Esophagus muscularis mucosa (tissue), 4 donors: ENCODE data around the gene LAMTOR2. TPM values are rescaled to one million over a fixed set of nuclear protein-coding genes. Genes with fewer than 3 reads are reported as not detected.
A peak's percentile ranks its signal among the peaks of the same experiment; 100 is the strongest.

Experiments used
- DNase-seq: peaks from one replicate; pipeline ENCODE4 v3.0.0-alpha.2; 2017; ENCODE audit errors: extremely low spot score
- H3K27ac ChIP-seq, 4 donors: fragments of 200-600 bp; sonication (generic); replicated peaks in 1 of 4; 1 replicate in 3 of 4; 2 replicates in 1 of 4; pipeline ENCODE4 v1.5.1; 2016 to 2019; ENCODE audit warnings: mild to moderate bottlenecking in 1 of 4
- H3K27me3 ChIP-seq, 4 donors: fragments of 200-600 bp; sonication (generic); one replicate each; pipeline versions ENCODE4 v1.5.1 to v1.6.0; 2016 to 2019
- H3K36me3 ChIP-seq, 4 donors: fragments of 200-600 bp; sonication (generic); one replicate each; pipeline ENCODE4 v1.5.1; 2016 to 2019
- H3K4me1 ChIP-seq, 4 donors: fragments of 200-600 bp; sonication (generic); one replicate each; pipeline ENCODE4 v1.5.1; 2016 to 2019
- H3K4me3 ChIP-seq, 4 donors: fragments of 200-600 bp; sonication (generic); 1 replicate in 2 of 4; 2 replicates in 2 of 4; pipeline ENCODE4 v1.5.1; 2016 to 2019; ENCODE audit warnings: mild to moderate bottlenecking in 4 of 4, moderate library complexity in 1 of 4
- H3K9me3 ChIP-seq, 4 donors: fragments of 200-600 bp; sonication (generic); 1 replicate in 3 of 4; 2 replicates in 1 of 4; pipeline ENCODE4 v1.5.1; 2016 to 2019
- CTCF ChIP-seq, 3 experiments: fragments of 200-600 bp in 2 of 3; fragments of 450-650 bp in 1 of 3; sonication (generic) in 2 of 3; IDR thresholded peaks; one replicate each; pipeline ENCODE4 v1.5.1; 2017 to 2019; ENCODE audit warnings: antibody characterized with exemption in 3 of 3, mild to moderate bottlenecking in 2 of 3, moderate library complexity in 1 of 3
- EP300 ChIP-seq: sonication (generic); formaldehyde crosslinking; IDR thresholded peaks from one replicate; pipeline ENCODE4 v1.6.1; 2017; ENCODE audit warnings: antibody characterized with exemption
- POLR2A ChIP-seq: fragments of 450-650 bp; IDR thresholded peaks from one replicate; pipeline ENCODE4 v1.6.1; 2017; ENCODE audit warnings: antibody characterized with exemption, moderate library complexity, mild to moderate bottlenecking, low read depth
- POLR2AphosphoS5 ChIP-seq, 2 donors: sonication (generic); formaldehyde crosslinking; IDR thresholded peaks; one replicate each; pipeline ENCODE4 v1.6.1; 2017; ENCODE audit warnings: antibody characterized with exemption in 2 of 2
- WGBS: methylation state at CpG from one replicate; pipeline ENCODE4 v1.1.5; 2018; 5-methylcytosine and 5-hydroxymethylcytosine counted together
- intact Hi-C: fragments of 100-400 bp; cut with DNase I; formaldehyde crosslinking; loops from one replicate; pipeline ENCODE4 v1.15.1; 2023
- total RNA-seq, 4 donors: library from RNA; depleted of rRNA; stranded (reverse); fragments of >200 nt; gene quantifications; one replicate each; pipeline versions ENCODE4 v1.1.0 to v1.2.1, GENCODE V29; 2016

LAMTOR2 gene
- total RNA-seq, 4 donors from 2014 or later, result 59.3 to 106 (median 75.5) TPM

GRCh38 chr1:156073740-156074139 is 19.2 kb downstream of the LAMTOR2 start:
- Histone ChIP-seq H3K4me3 (no peak overlapping the region), H3K27ac (no peak overlapping the region), H3K36me3 (no peaks in the 10 kb centered on the region), H3K4me1 (peaks cover 9 to 25% (median 17%) of the 10 kb centered on the region in 4 donors), H3K27me3 (peaks cover 0 to 17% (median 0%) of the 10 kb centered on the region in 4 donors), H3K9me3 (no peaks in the 10 kb centered on the region)
- no peak for DNase-seq
- 63% methylated on average over 5 of the region's 5 CpGs for WGBS
- TF ChIP-seq CTCF (IDR thresholded peaks at IDR 0.05) (no peak), POLR2A (no peak), EP300 (no peak), POLR2AphosphoS5 (IDR thresholded peaks at IDR 0.05) (no peak)
- intact Hi-C loops, result no loop called here

GRCh38 chr1:156074661-156075060 is 20.1 kb downstream of the LAMTOR2 start:
- WGBS, result 55% methylated on average over 8 of the region's 8 CpGs
- no peak for TF ChIP-seq EP300
- no peak for TF ChIP-seq POLR2A
- no peak for TF ChIP-seq CTCF (IDR thresholded peaks at IDR 0.05)
- TF ChIP-seq POLR2AphosphoS5 (IDR thresholded peaks at IDR 0.05), result no peak
- Histone ChIP-seq H3K36me3 (no peaks in the 10 kb centered on the region), H3K27me3 (peaks cover 0 to 17% (median 0%) of the 10 kb centered on the region in 4 donors), H3K27ac (no peak overlapping the region), H3K4me1 (peaks cover 9 to 25% (median 17%) of the 10 kb centered on the region in 4 donors), H3K9me3 (no peaks in the 10 kb centered on the region), H3K4me3 (no peak overlapping the region)
- intact Hi-C loops, result no loop called here
- DNase-seq, result no peak

- no peak for DNase-seq
- Histone ChIP-seq H3K4me3 (no peak overlapping the region), H3K4me1 (peaks cover 9 to 25% (median 17%) of the 10 kb centered on the region in 4 donors), H3K36me3 (no peaks in the 10 kb centered on the region), H3K27ac (no peak overlapping the region), H3K9me3 (no peaks in the 10 kb centered on the region), H3K27me3 (peaks cover 0 to 12% (median 0%) of the 10 kb centered on the region in 4 donors)
- TF ChIP-seq POLR2AphosphoS5 (IDR thresholded peaks at IDR 0.05) (no peak), POLR2A (no peak), EP300 (no peak), CTCF (IDR thresholded peaks at IDR 0.05) (no peak)
- 73% methylated on average over 3 of the region's 3 CpGs for WGBS
- intact Hi-C loops, result no loop called here
Measured at GRCh38 chr1:156075162-156075561, 20.6 kb downstream of the LAMTOR2 start.

GRCh38 chr1:156075775-156076204 is 21.2 kb downstream of the LAMTOR2 start:
- Histone ChIP-seq H3K9me3 (no peaks in the 10 kb centered on the region), H3K4me1 (peaks cover 9 to 25% (median 17%) of the 10 kb centered on the region in 4 donors), H3K36me3 (no peaks in the 10 kb centered on the region), H3K27ac (peak overlapping the region in 1 of 4 donors; percentile 70), H3K27me3 (peaks cover 0 to 6% (median 0%) of the 10 kb centered on the region in 4 donors), H3K4me3 (peak overlapping the region; percentile 58 to 71 (median 60))
- intact Hi-C loops, result no loop called here
- no peak for TF ChIP-seq POLR2A
- no peak for TF ChIP-seq POLR2AphosphoS5 (IDR thresholded peaks at IDR 0.05)
- 69% methylated on average over 4 of the region's 4 CpGs for WGBS
- no peak for DNase-seq

GRCh38 chr1:156076609-156077429 is 22.2 kb downstream of the LAMTOR2 start:
- TF ChIP-seq POLR2A (no peak), EP300 (no peak), CTCF (IDR thresholded peaks at IDR 0.05) (peak in 1 of 3 experiments; percentile 5), POLR2AphosphoS5 (IDR thresholded peaks at IDR 0.05) (peak in 1 of 2 donors; percentile 77)
- 44% methylated on average over 6 of the region's 73 CpGs for WGBS
- H3K27ac ChIP-seq, result peak overlapping the region; percentile 36 to 70 (median 58)
- H3K27me3 ChIP-seq, result no peaks in the 10 kb centered on the region
- no peaks in the 10 kb centered on the region for H3K9me3 ChIP-seq
- DNase-seq, result no peak
- peak overlapping the region; percentile 58 to 71 (median 60) for H3K4me3 ChIP-seq
- peaks cover 14 to 36% (median 26%) of the 10 kb centered on the region in 4 donors for H3K4me1 ChIP-seq
- intact Hi-C loops, result no loop called here
- H3K36me3 ChIP-seq, result no peaks in the 10 kb centered on the region
